ENCODE results near the gene DCAF6.

Gene DCAF6

GRCh38 chr1:168101336-168101735 lies 164.9 kb downstream of the DCAF6 start:
- DNase-seq (ENCODE audit: low read depth in 2 of 2): no peak

- no peak for DNase-seq (ENCODE audit: low read depth in 2 of 2)
Observed at GRCh38 chr1:168102487-168102886, 166.0 kb downstream of the DCAF6 start.

DNA sequence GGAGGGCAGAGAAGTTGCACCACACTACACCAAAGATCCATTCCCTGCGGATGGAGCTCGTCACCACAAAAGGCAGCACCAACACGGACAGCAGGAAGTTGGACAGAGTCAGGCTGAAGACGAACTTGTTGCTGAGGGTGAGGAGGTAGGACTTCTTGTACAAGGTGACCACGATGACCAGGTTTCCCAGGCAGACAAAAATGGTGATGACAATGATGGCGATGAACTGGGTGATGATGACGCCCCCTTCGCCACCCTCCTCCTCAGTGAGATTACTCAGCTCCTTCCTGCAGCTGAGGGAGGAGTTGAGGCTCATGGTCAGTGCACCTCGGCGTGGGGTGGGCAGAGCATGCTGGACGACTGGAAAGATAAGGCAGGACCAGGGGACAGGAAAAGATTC lies 168.1 kb downstream of the DCAF6 start:
- no peak for DNase-seq (ENCODE audit: low read depth in 2 of 2)

GRCh38 chr1:168105846-168106245 lies 169.4 kb downstream of the DCAF6 start:
- DNase-seq (ENCODE audit: low read depth in 2 of 2): no peak

DNA sequence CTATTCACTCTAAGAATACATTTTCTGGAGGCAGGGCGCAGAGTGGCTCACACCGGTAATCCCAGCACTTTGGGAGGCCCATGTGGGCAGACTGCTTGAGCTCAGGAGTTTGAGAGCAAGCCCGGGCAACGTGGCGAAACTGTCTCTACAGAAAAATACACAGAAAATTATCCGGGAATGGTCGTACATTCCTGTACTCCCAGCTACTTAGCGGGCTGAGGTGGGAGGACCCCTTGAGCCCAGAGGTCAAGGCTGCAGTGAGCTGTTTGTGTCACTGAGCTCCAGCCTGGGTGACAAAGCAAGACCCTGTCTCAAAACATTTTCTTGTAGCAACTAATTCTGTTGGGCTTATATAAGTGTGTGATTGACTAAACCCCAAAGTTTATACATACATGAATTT lies 169.8 kb downstream of the DCAF6 start:
- DNase-seq (ENCODE audit: low read depth in 2 of 2): no peak

DNA sequence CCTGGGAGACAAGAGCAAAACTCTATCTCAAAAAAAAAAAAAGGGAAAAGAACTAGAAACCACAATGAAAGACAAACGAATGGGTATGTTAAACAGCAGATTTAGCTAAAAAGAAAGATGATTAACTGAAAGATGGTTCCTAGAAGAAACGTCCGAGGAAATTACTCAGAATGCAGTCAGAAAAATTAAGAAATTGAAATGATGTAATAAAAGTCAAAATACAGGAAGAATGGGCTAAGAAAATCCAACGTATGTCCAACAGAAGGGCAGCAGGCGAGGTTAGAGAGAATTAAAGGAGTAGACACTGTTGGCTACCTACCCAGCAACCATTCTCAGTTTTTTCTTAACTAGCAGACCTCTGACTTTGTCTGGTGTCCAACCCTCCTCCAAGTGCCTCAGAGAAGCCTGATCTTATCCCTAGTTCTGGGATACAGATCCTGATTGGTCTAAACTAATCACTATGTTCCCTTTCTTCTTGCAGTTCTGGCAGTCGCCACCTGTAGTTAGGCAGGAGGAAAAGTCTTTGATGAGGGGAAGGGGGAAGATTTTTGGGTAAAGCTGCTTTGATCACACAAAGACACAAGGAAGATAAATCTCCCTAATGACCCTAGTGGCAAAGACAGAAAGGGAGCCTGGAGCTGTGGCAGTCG lies 174.5 kb downstream of the DCAF6 start:
- DNase-seq (ENCODE audit: low read depth in 2 of 2): no peak

DNA sequence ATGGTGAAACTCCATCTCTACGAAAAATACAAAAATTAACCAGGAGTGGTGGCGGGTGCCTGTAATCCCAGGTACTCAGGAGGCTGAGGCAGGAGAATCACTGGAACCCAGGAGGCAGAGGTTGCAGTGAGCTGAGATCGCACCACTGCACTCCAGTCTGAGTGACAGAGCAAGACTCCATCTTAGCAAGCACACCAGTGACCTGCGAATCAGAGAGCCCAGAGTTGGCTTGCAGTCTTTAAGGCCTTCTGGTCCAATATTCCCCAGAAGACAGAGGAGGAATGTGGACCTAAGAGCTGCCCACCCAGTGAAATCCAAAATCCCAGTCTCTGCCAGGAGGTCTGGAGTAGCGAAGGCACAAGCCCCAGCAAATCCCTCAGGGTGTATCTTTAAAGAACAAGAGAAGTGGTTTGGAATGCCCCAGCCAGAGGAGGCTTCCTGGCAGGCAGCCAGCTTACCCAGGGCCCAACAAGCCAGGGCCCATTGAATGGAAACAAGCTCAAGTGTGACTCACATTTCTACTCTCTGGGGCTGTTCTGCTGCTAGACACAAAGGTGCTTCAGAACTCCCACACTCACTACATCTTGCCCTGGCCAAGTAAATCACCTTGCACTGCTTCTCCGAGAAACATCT lies 176.3 kb downstream of the DCAF6 start:
- peak in 1 of 2 donors; percentile 15 for DNase-seq (ENCODE audit: low read depth in 2 of 2)

DNA sequence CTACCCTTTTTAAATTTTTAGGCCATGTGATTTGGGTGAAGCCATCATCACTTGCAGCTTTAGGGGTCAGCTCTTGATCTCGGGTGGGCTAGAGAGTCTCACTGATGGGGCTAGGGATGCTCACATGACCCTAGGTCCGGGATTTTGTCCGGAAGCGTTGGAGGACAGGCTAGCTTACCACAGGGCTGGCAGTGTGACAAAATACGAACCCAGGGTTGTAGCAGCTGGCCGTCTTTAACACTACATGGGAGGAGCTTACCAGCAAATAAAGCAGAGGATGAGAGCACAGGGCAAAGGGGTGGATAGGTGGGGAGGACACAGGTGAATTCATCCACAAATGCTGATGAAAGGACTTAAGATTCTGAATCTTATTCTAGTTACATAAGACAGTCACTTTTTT lies 178.4 kb downstream of the DCAF6 start:
- DNase-seq (ENCODE audit: low read depth in 2 of 2): no peak

DNA sequence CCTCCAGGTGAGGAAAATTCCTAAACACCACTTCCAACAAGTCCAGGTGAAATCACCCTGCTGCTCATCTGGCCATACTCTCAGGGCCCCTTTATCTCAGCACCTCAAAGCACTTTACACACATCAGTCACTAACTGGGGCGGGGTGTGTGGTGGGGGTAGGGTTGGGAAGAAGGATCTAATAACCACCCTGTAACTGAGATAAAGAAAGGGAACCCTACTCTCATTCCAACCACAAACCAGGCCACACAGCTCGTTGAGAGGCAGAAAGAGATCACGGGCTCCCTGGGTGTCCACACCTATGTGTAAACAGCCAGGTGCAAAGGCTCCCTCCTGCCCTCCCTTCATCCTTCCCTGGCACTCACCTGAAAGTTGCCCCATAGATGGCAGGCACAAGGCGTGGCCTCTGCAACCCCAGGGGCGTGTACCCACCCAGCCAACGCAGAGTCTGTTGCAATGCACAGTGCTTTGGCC lies 179.9 kb downstream of the DCAF6 start:
- no peak for DNase-seq (ENCODE audit: low read depth in 2 of 2)

GRCh38 chr1:168119750-168120149 lies 183.3 kb downstream of the DCAF6 start:
- no peak for DNase-seq (ENCODE audit: low read depth in 2 of 2)

- no peak for DNase-seq (ENCODE audit: low read depth in 2 of 2)
Observed at GRCh38 chr1:168121401-168122011, 185.0 kb downstream of the DCAF6 start.

DNA sequence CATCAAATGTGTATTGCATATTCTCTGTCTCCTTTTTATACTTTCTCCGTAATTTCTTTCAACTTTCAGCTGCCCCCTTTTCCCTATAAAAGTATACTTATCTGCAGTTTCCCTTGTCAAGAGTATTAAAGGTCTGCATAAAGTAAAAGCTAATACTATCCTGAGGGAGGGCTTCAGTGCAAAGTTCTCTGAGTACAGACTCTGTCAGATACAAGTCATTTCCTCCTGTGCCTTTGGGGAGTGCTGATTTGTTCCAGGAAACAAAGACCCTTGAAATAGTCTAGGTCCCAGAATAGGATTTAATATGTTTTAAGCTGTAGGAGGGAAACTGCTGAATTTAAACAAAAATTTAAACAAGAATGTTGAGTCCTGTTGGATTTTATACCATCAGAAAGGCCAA lies 188.6 kb downstream of the DCAF6 start:
- no peak for DNase-seq (ENCODE audit: low read depth in 2 of 2)

Data from activated CD8-positive, alpha-beta memory T cell treated with anti-CD3 and anti-CD28 coated beads for 4 hours (primary cell).